ENCODE measurements around the gene SLC38A3. TPM values are rescaled to one million over a fixed set of nuclear protein-coding genes. Genes with fewer than 3 reads are reported as not detected.
"Not testable (repeated sequence)": the region's sequence is repeated elsewhere in the genome, so short reads cannot be mapped to it uniquely, and the experiment has no call there.

The SLC38A3 gene
- polyA plus RNA-seq, 1 donor = 3.3 TPM

GRCh38 chr3:50192689-50193141 lies 12.4 kb upstream of the SLC38A3 start:
- DNase-seq = peak; percentile 65

- DNase-seq = no peak
Measured at GRCh38 chr3:50193286-50193685, 11.8 kb upstream of the SLC38A3 start.

GRCh38 chr3:50193746-50194127 lies 11.3 kb upstream of the SLC38A3 start:
- no peak for DNase-seq

- DNase-seq = peak; percentile 69
Measured at GRCh38 chr3:50194128-50194902, 10.8 kb upstream of the SLC38A3 start.

- DNase-seq = no peak
Measured at GRCh38 chr3:50194903-50195500, 10.1 kb upstream of the SLC38A3 start.

GRCh38 chr3:50195501-50196252 lies 9.4 kb upstream of the SLC38A3 start:
- DNase-seq = no peak

GRCh38 chr3:50196253-50196801 lies 8.7 kb upstream of the SLC38A3 start:
- no peak for DNase-seq

GRCh38 chr3:50201573-50202315 lies 3.3 kb upstream of the SLC38A3 start:
- DNase-seq = no peak

GRCh38 chr3:50202353-50203112 lies 2.5 kb upstream of the SLC38A3 start:
- no peak for DNase-seq

GRCh38 chr3:50203113-50203808 lies 1.8 kb upstream of the SLC38A3 start:
- DNase-seq = no peak

GRCh38 chr3:50203809-50204803 lies 965 bp upstream of the SLC38A3 start:
- DNase-seq = no peak

- DNase-seq = no peak
Measured at GRCh38 chr3:50205413-50206276, 574 bp downstream of the SLC38A3 start.

GRCh38 chr3:50207359-50208042 lies 2.4 kb downstream of the SLC38A3 start:
- no peak for DNase-seq

- DNase-seq = no peak
Measured at GRCh38 chr3:50208677-50209344, 3.7 kb downstream of the SLC38A3 start.

- no peak for DNase-seq
Measured at GRCh38 chr3:50210176-50210509, 5.1 kb downstream of the SLC38A3 start.

- DNase-seq = no peak
Measured at GRCh38 chr3:50210510-50211367, 5.7 kb downstream of the SLC38A3 start.

GRCh38 chr3:50211368-50211717 lies 6.3 kb downstream of the SLC38A3 start:
- not testable (repeated sequence) for DNase-seq

All from hindlimb muscle (tissue), 1 donor.